Fibroblast of skin of left quadriceps (primary cell): ENCODE results near the gene CDKN2AIP.
"Not testable (repeated sequence)": the region's sequence is repeated elsewhere in the genome, so short reads cannot be mapped to it uniquely, and the experiment has no call there.

ENCODE experiments used
- DNase-seq, 2 experiments: peaks; one replicate each; pipeline ENCODE4 v3.0.0-alpha.2; 2013; ENCODE audit warnings: low read depth in 2 of 2

Gene CDKN2AIP

GRCh38 chr4:183448436-183448835 lies 4.0 kb downstream of the CDKN2AIP start:
- DNase-seq, result no peak

GRCh38 chr4:183449193-183449882 lies 4.9 kb downstream of the CDKN2AIP start:
- peak in 1 of 2 experiments; percentile 29 for DNase-seq

DNA sequence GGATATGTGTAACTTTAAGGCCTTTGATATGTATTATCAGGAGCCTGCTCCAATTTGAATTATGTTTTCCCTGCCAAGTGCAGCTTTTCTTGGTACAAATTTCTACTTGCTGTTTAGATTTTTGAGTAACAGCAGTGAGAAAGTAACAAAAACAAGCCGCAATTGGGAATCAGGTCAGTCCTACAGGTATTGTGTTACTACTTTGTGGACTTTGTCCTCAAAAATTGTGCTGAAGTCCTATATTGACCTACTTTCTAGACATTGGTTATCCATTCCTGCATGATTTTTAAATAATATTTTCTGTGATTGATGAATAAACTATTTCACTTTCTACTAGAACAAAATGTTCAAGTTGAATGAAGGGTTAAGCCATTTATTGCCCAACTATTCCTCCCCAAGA lies 5.7 kb downstream of the CDKN2AIP start:
- no peak for DNase-seq

- no peak for DNase-seq
These were observed 11.2 kb downstream of the CDKN2AIP start for GRCh38 chr4:183455431-183456195.

- no peak for DNase-seq
These were observed 13.6 kb downstream of the CDKN2AIP start for GRCh38 chr4:183458005-183458404.

GRCh38 chr4:183463903-183464619 lies 19.6 kb downstream of the CDKN2AIP start:
- DNase-seq, result not testable (repeated sequence)

DNA sequence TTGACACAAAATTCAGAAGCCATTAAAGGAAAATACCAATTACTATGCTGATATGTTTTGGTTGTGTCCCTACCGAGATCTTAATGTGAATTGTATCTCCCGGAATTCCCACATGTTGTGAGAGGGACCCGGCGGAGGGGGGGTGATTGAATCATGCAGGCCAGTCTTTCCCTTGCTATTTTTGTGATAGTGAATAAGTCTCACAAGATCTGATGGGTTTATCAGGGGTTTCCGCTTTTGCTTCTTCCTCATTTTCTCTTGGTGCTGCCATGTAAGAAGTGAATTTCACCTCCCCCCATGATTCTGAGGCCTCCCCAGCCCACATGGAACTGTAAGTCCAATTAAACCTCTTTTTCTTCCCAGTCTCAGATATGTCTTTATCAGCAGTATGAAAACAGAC lies 21.4 kb downstream of the CDKN2AIP start:
- not testable (repeated sequence) for DNase-seq

GRCh38 chr4:183467246-183467645 lies 22.8 kb downstream of the CDKN2AIP start:
- no peak for DNase-seq

DNA sequence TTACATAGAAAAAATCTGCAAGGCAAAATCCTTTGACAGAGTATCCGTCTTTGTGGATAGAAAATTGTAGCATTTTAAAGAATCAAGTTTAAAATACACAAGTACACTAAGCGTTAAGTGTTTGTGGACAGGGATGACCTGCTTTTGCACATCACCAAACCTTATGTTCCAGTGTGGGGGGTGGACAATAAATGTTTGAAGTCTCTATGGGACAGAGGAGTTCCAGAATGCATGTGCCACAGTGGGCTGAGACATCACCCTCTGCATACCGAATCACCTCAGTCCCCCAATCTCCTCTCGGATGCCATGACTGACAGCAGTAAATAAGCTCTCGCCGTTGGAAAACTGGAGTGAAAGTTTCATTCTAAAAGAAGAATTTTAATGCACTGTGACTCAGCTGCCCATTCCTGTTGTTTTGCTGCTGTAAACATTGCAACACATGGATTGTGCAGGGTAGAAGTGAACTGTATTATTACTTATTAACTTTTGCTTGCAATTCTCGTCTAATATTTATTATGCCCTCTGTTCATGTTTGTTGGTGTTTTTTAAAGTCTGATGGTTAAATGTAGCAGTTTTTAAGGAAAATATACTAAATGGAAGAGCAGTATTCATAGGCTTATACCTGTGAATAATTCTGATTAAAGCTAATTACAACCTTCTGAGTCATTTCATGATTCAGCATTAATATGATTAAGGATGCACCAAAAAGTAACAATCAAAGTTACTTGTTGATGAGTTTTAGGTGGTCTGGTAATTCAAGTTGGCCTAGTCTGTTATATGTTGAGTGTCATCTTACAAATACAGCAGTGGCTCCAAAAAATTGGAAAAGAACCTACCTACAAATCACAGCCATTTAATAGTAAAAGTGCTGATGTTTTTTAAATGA lies 24.0 kb downstream of the CDKN2AIP start:
- DNase-seq, result no peak

DNA sequence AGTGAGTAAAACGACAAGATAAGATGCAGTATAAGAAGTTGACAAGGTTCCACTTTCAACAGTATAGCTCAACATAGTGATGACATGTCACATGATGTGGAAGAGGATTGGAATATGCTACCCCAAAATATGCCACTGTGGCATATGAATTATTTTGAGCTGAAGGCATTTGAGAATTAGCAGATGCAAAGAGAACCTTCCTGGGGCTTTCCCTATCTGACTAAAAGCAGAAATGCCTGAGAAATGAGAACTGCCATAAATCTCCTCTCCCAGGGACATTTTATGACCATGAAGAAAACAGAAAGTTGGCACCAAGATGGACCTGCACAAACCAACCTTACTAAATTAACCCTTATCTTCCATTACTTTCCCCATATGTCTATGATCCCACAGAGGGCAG lies 24.8 kb downstream of the CDKN2AIP start:
- DNase-seq, result no peak

DNA sequence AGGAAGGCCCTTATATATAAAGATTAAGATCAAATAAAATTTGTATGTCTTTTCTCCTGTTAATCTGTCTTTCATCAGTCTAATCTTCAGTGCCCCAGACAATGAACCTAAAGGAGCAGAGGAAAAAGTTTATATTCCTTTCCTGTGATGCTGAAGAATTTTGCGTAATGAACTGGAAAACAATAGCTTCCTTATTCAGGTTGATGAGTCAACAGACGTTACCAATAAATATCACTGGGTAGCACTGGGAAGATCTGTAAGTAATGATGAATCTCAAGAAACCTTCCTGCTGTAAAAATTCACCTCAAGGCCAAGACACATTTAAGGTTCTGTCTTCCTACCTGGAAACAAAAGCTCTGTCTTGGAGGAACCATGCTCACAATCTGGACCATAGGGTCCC lies 25.5 kb downstream of the CDKN2AIP start:
- DNase-seq, result no peak

DNA sequence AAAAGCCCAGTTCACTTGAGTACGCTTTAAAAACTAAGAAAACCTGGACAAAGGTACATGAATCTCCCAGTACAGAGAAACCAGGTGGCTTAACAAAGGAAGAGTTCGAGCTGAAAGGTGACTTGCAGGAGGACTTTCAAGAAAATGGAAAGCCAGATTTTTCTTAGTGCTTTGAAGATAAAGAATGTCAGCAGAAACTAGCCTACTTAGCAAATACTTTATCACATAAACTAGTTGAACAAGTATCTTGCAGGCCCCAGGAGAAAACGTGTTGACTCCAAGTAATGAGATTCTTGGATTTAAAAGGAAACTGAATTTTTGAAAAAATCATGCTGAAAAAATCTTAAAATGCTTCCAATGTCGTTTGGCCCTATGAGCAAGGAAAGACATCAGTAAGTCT lies 26.4 kb downstream of the CDKN2AIP start:
- DNase-seq, result no peak

DNA sequence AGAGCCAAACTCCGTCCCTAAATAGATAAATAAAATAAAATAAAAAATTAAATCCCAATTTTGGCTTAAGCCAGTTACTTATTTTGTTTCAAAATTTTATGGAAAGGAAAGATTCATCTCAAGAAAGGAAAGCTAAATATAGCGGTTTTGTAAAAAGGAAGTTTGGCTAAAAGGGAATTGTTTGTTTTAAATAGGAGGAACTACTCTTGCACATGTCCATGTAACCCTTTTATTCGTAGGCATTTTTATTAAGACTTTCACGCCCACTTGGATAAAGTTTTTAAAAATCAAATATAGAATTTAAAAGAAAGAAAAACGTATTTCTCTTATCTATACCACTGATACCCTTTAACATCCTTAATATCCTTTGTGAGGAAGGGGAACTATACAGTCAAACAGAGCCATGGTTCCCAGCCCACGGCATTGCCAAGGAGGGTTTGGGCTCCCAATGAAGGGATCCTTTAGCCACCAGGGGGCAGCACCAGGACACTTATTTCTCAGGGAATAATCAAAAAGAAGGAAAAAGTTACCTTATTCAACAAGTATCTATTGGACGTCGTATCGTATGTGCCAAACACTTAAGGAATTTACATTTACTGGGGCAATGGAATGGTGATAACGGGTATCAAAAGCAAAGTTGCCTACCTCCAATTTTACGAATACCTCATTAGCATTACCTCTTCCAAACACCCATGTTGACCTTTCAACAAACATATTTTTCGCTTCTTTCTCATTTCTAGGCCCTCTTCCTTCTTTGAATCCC lies 27.7 kb downstream of the CDKN2AIP start:
- DNase-seq, result peak; percentile 49 to 56

GRCh38 chr4:183478123-183478522 lies 33.7 kb downstream of the CDKN2AIP start:
- no peak for DNase-seq

GRCh38 chr4:183478926-183479325 lies 34.5 kb downstream of the CDKN2AIP start:
- no peak for DNase-seq

DNA sequence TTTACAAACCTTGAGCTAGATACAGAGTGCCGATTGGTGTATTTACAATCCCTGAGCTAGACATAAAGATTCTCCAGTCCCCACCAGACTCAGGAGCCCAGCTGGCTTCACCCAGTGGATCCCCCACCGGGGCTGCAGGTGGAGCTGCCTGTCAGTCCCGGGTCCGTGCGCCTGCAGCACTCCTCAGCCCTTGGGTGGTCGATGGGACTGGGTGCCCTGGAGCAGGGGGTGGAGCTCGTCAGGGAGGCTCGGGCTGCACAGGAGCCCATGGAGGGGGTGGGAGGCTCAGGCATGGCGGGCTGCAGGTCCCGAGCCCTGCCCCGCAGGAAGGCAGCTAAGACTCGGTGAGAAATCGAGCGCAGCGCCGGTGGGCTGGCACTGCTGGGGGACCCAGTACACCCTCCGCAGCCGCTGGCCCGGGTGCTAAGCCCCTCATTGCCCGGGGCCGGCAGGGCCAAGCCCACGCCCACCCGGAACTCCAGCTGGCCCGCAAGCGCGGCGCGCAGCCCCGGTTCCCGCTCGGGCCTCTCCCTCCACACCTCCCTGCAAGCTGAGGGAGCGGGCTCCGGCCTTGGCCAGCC lies 38.2 kb downstream of the CDKN2AIP start:
- not testable (repeated sequence) for DNase-seq

DNA sequence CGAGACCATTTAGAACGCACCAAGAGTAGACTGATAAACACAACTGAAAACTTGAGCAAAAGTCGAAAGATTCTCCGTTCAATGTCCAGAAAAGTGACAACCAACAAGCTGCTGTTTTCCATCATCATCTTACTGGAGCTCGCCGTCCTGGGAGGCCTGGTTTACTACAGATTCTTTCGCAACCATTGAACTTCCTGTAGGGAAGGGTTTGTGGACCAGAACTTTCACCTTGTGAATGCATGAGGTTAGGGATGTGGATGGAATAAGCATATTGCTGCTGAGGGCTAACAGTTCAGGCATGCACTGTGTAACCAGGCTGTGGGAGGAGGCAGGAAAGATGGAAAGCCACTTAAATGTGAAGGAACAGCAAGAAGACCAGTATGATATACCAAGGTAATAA lies 39.6 kb downstream of the CDKN2AIP start:
- no peak for DNase-seq

GRCh38 chr4:183485411-183486160 lies 41.1 kb downstream of the CDKN2AIP start:
- no peak for DNase-seq

DNA sequence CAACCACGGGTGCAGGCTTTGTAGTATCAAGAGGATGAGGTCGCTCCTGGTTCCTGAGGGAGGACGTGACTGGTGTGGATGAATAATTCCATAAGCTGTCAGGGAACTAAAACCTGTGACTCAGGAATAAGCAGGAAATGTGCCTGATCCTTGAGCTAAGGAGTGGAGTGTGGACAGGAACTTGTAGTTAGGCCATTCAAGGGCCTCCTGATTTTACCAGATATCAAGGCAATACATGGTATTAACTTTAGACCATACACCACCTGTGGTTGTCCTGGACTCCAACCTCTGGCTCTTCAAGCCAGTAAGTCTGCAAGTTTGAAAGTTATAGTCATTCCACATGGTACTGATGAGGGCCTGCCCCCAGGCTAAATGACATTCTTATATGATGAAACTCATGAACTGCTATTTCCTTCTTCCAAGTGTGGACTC lies 48.4 kb downstream of the CDKN2AIP start:
- peak in 1 of 2 experiments; percentile 18 for DNase-seq

DNA sequence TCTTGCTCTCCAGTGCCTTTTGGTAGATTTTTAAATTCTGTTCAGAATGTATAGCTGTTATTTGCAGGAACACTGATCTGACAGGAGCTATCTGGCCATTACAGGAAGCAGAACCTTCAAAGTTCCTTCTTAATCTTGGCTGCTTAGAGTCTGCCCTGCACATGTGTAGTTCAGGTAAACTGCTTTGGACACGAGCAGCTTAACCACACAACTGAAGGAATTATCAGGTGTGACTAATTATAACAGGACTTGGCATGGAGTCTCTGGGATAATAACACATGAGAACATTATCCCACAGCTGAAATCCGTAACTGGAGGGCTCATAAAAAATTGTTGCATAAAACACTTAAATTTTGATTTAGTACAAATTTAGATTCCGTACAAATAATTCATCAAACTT lies 48.8 kb downstream of the CDKN2AIP start:
- no peak for DNase-seq
